ENCODE results near the gene LRRC25. TPM values are rescaled to one million over a fixed set of nuclear protein-coding genes. Genes with fewer than 3 reads are reported as not detected.
"Not testable (repeated sequence)": the region's sequence is repeated elsewhere in the genome, so short reads cannot be mapped to it uniquely, and the experiment has no call there.

LRRC25 gene
- total RNA-seq, 1 donor from 2014 or later = not detected

GRCh38 chr19:18362934-18363542 lies 34.4 kb downstream of the LRRC25 start:
- Histone ChIP-seq H3K9me3 (ENCODE audit: insufficient read depth, low read depth, low read length) (no peaks in the 10 kb centered on the region), H4K20me1 (ENCODE audit: insufficient read depth, low read length) (no peaks in the 10 kb centered on the region), H2AFZ (ENCODE audit: low read depth, low read length) (no peak overlapping the region), H3K4me1 (ENCODE audit: insufficient read depth, low read length) (peaks cover 23% of the 10 kb centered on the region), H3K4me2 (ENCODE audit: low read length) (no peak overlapping the region), H3K79me2 (ENCODE audit: insufficient read depth, low read length) (no peaks in the 10 kb centered on the region), H3K27ac (ENCODE audit: low read depth, low read length) (no peak overlapping the region), H3K9ac (ENCODE audit: low read length) (no peak overlapping the region), H3K4me3 (ENCODE audit: insufficient read depth, low read depth, low read length) (no peak overlapping the region), H3K36me3 (ENCODE audit: insufficient read depth, low read length) (peaks cover 4% of the 10 kb centered on the region), H3K27me3 (ENCODE audit: insufficient read depth, low read length) (no peaks in the 10 kb centered on the region)
- peaks cover 7% of the 10 kb centered on the region for H3K4me1 Mint-ChIP-seq (ENCODE audit: low read depth, unreplicated experiment)
- H3K27ac Mint-ChIP-seq (ENCODE audit: unreplicated experiment) = peak overlapping the region; percentile 98
- DNase-seq (ENCODE audit: low read depth) (no peak), FAIRE-seq (no peak)
- H3K36me3 Mint-ChIP-seq (ENCODE audit: low read depth, unreplicated experiment) = peaks cover 21% of the 10 kb centered on the region
- peaks cover 3% of the 10 kb centered on the region for H3K9me3 Mint-ChIP-seq (ENCODE audit: unreplicated experiment)
- no peaks in the 10 kb centered on the region for H3K27me3 Mint-ChIP-seq (ENCODE audit: low read depth, unreplicated experiment)
- no peak overlapping the region for H3K4me3 Mint-ChIP-seq (ENCODE audit: unreplicated experiment)
- TF ChIP-seq CTCF (IDR thresholded peaks at IDR 0.05; ENCODE audit: insufficient read depth, low read depth, low read length) (no peak), EZH2 (IDR thresholded peaks at IDR 0.05; ENCODE audit: insufficient read depth, low read length) (no peak)

GRCh38 chr19:18361646-18362045 lies 35.8 kb downstream of the LRRC25 start:
- Histone ChIP-seq H3K27ac (ENCODE audit: low read depth, low read length) (no peak overlapping the region), H4K20me1 (ENCODE audit: insufficient read depth, low read length) (no peaks in the 10 kb centered on the region), H3K9me3 (ENCODE audit: insufficient read depth, low read depth, low read length) (peaks cover 5% of the 10 kb centered on the region), H3K4me1 (ENCODE audit: insufficient read depth, low read length) (peaks cover 23% of the 10 kb centered on the region), H3K4me3 (ENCODE audit: insufficient read depth, low read depth, low read length) (no peak overlapping the region), H3K79me2 (ENCODE audit: insufficient read depth, low read length) (no peaks in the 10 kb centered on the region), H3K9ac (ENCODE audit: low read length) (no peak overlapping the region), H3K4me2 (ENCODE audit: low read length) (no peak overlapping the region), H3K36me3 (ENCODE audit: insufficient read depth, low read length) (peaks cover 7% of the 10 kb centered on the region), H3K27me3 (ENCODE audit: insufficient read depth, low read length) (no peaks in the 10 kb centered on the region), H2AFZ (ENCODE audit: low read depth, low read length) (no peak overlapping the region)
- TF ChIP-seq CTCF (IDR thresholded peaks at IDR 0.05; ENCODE audit: insufficient read depth, low read depth, low read length) = no peak
- no peak for TF ChIP-seq EZH2 (IDR thresholded peaks at IDR 0.05; ENCODE audit: insufficient read depth, low read length)
- Mint-ChIP-seq H3K27ac (ENCODE audit: unreplicated experiment) (no peak overlapping the region), H3K4me3 (ENCODE audit: unreplicated experiment) (no peak overlapping the region), H3K36me3 (ENCODE audit: low read depth, unreplicated experiment) (peaks cover 34% of the 10 kb centered on the region), H3K27me3 (ENCODE audit: low read depth, unreplicated experiment) (no peaks in the 10 kb centered on the region), H3K9me3 (ENCODE audit: unreplicated experiment) (peaks cover 11% of the 10 kb centered on the region), H3K4me1 (ENCODE audit: low read depth, unreplicated experiment) (peaks cover 7% of the 10 kb centered on the region)
- no peak for FAIRE-seq
- DNase-seq (ENCODE audit: low read depth) = no peak

GRCh38 chr19:18357041-18357440 lies 40.4 kb downstream of the LRRC25 start:
- no peak for TF ChIP-seq CTCF (IDR thresholded peaks at IDR 0.05; ENCODE audit: insufficient read depth, low read depth, low read length)
- no peak for TF ChIP-seq EZH2 (IDR thresholded peaks at IDR 0.05; ENCODE audit: insufficient read depth, low read length)
- H3K27ac ChIP-seq (ENCODE audit: low read depth, low read length) = no peak overlapping the region
- H3K27me3 Mint-ChIP-seq (ENCODE audit: low read depth, unreplicated experiment) = no peaks in the 10 kb centered on the region
- H3K27ac Mint-ChIP-seq (ENCODE audit: unreplicated experiment) = no peak overlapping the region
- no peaks in the 10 kb centered on the region for H4K20me1 ChIP-seq (ENCODE audit: insufficient read depth, low read length)
- H3K9ac ChIP-seq (ENCODE audit: low read length) = no peak overlapping the region
- DNase-seq (ENCODE audit: low read depth) = no peak
- H3K4me1 Mint-ChIP-seq (ENCODE audit: low read depth, unreplicated experiment) = no peaks in the 10 kb centered on the region
- peaks cover 5% of the 10 kb centered on the region for H3K9me3 ChIP-seq (ENCODE audit: insufficient read depth, low read depth, low read length)
- no peaks in the 10 kb centered on the region for H3K79me2 ChIP-seq (ENCODE audit: insufficient read depth, low read length)
- H3K4me3 Mint-ChIP-seq (ENCODE audit: unreplicated experiment) = no peak overlapping the region
- H3K9me3 Mint-ChIP-seq (ENCODE audit: unreplicated experiment) = peaks cover 14% of the 10 kb centered on the region
- H3K4me3 ChIP-seq (ENCODE audit: insufficient read depth, low read depth, low read length) = no peak overlapping the region
- H3K36me3 Mint-ChIP-seq (ENCODE audit: low read depth, unreplicated experiment) = peaks cover 33% of the 10 kb centered on the region
- no peaks in the 10 kb centered on the region for H3K27me3 ChIP-seq (ENCODE audit: insufficient read depth, low read length)
- FAIRE-seq = no peak
- H3K4me1 ChIP-seq (ENCODE audit: insufficient read depth, low read length) = no peaks in the 10 kb centered on the region
- no peak overlapping the region for H2AFZ ChIP-seq (ENCODE audit: low read depth, low read length)
- H3K36me3 ChIP-seq (ENCODE audit: insufficient read depth, low read length) = peaks cover 4% of the 10 kb centered on the region
- H3K4me2 ChIP-seq (ENCODE audit: low read length) = no peak overlapping the region

- H3K79me2 ChIP-seq (ENCODE audit: insufficient read depth, low read length); H3K4me1 ChIP-seq (ENCODE audit: insufficient read depth, low read length); H3K4me3 ChIP-seq (ENCODE audit: insufficient read depth, low read depth, low read length); H4K20me1 ChIP-seq (ENCODE audit: insufficient read depth, low read length); H2AFZ ChIP-seq (ENCODE audit: low read depth, low read length); H3K27me3 Mint-ChIP-seq (ENCODE audit: low read depth, unreplicated experiment); H3K36me3 ChIP-seq (ENCODE audit: insufficient read depth, low read length); H3K9ac ChIP-seq (ENCODE audit: low read length); DNase-seq (ENCODE audit: low read depth); H3K4me2 ChIP-seq (ENCODE audit: low read length); H3K9me3 ChIP-seq (ENCODE audit: insufficient read depth, low read depth, low read length); H3K4me1 Mint-ChIP-seq (ENCODE audit: low read depth, unreplicated experiment); FAIRE-seq; H3K4me3 Mint-ChIP-seq (ENCODE audit: unreplicated experiment); H3K27me3 ChIP-seq (ENCODE audit: insufficient read depth, low read length); H3K27ac Mint-ChIP-seq (ENCODE audit: unreplicated experiment); H3K27ac ChIP-seq (ENCODE audit: low read depth, low read length): not testable (repeated sequence)
- H3K36me3 Mint-ChIP-seq (ENCODE audit: low read depth, unreplicated experiment) = peaks cover 36% of the 10 kb centered on the region
- peaks cover 14% of the 10 kb centered on the region for H3K9me3 Mint-ChIP-seq (ENCODE audit: unreplicated experiment)
Measured at GRCh38 chr19:18354743-18355142, 42.7 kb downstream of the LRRC25 start.

Measured in astrocyte (in vitro differentiated cells and primary cell).